Fibroblast of lung (primary cell): ENCODE data around the gene TSEN54. TPM values are rescaled to one million over a fixed set of nuclear protein-coding genes. Genes with fewer than 3 reads are reported as not detected.
"Not testable (repeated sequence)": the region's sequence is repeated elsewhere in the genome, so short reads cannot be mapped to it uniquely, and the experiment has no call there.

Experiments used
- DNase-seq, 2 donors: peaks; one replicate each; pipeline versions ENCODE4 v3.0.0 to v3.0.0-alpha.2; 2010; ENCODE audit warnings: low read depth in 2 of 2
- H2AFZ ChIP-seq: 2 replicates; pipeline ENCODE4 v1.5.1; 2012; ENCODE audit warnings: low read length, control low read depth, inconsistent platforms
- H3K27ac ChIP-seq: 2 replicates; pipeline ENCODE4 v1.5.1; 2011; ENCODE audit warnings: low read length, control low read depth; ENCODE audit not compliant: insufficient read depth
- H3K27me3 ChIP-seq: 2 replicates; pipeline ENCODE4 v1.5.1; 2011; ENCODE audit warnings: mild to moderate bottlenecking, low read length; ENCODE audit not compliant: control insufficient read depth, insufficient read depth
- H3K36me3 ChIP-seq: 2 replicates; pipeline ENCODE4 v1.5.1; 2011; ENCODE audit warnings: low read length; ENCODE audit not compliant: control insufficient read depth, insufficient read depth
- H3K4me1 ChIP-seq: 2 replicates; pipeline ENCODE4 v1.5.1; 2011; ENCODE audit warnings: low read length; ENCODE audit not compliant: control insufficient read depth, insufficient read depth; ENCODE audit errors: extremely low read depth
- H3K4me2 ChIP-seq: 2 replicates; pipeline ENCODE4 v1.5.1; 2011; ENCODE audit warnings: low read length, control low read depth; ENCODE audit not compliant: insufficient read depth; ENCODE audit errors: extremely low read depth
- H3K4me3 ChIP-seq, 4 experiments: fragments of 200-600 bp in 1 of 4; sonication (generic) in 1 of 4; replicated peaks in 1 of 4; 2 replicates each; pipeline ENCODE4 v1.5.1; 2011 to 2016; ENCODE audit warnings: low read length in 4 of 4, low read depth in 3 of 4, mild to moderate bottlenecking in 3 of 4, control low read depth in 2 of 4, inconsistent platforms in 1 of 4, mixed read lengths in 1 of 4; ENCODE audit not compliant: insufficient read depth in 1 of 4; ENCODE audit errors: control extremely low read depth in 1 of 4
- H3K79me2 ChIP-seq: 2 replicates; pipeline ENCODE4 v1.5.1; 2012; ENCODE audit warnings: mild to moderate bottlenecking, low read length, inconsistent platforms; ENCODE audit not compliant: control insufficient read depth, insufficient read depth
- H3K9ac ChIP-seq: 2 replicates; pipeline ENCODE4 v1.5.1; 2011; ENCODE audit warnings: mild to moderate bottlenecking, low read length, control low read depth; ENCODE audit not compliant: insufficient read depth
- H3K9me3 ChIP-seq: 2 replicates; pipeline ENCODE4 v1.5.1; 2012; ENCODE audit warnings: low read depth, low read length; ENCODE audit not compliant: control insufficient read depth, insufficient read depth
- H4K20me1 ChIP-seq: 2 replicates; pipeline ENCODE4 v1.5.1; 2011; ENCODE audit warnings: low read length; ENCODE audit not compliant: control insufficient read depth, insufficient read depth; ENCODE audit errors: extremely low read depth
- CTCF ChIP-seq, 2 donors: IDR thresholded peaks in 1 of 2; conservative IDR thresholded peaks in 1 of 2; 1 replicate in 1 of 2; 2 replicates in 1 of 2; pipeline ENCODE4 v1.5.1; 2011 to 2012; ENCODE audit warnings: low read length in 2 of 2, control low read depth in 1 of 2, inconsistent platforms in 1 of 2, low read depth in 1 of 2, mild to moderate bottlenecking in 1 of 2
- EZH2 ChIP-seq: IDR thresholded peaks from 2 replicates; pipeline ENCODE4 v1.5.1; 2012; ENCODE audit warnings: low read length, control low read depth, mild to moderate bottlenecking; ENCODE audit errors: missing control alignments
- polyA plus RNA-seq, 2 donors: library from polyadenylated mRNA; depleted of rRNA in 1 of 2; stranded (reverse) in 1 of 2; unstranded in 1 of 2; fragments of >200 nt; gene quantifications; 2 replicates each; pipeline ENCODE4 v1.2.1, GENCODE V29; 2011 to 2012; ENCODE audit warnings: missing spikeins in 1 of 2
- total RNA-seq: library from RNA; depleted of rRNA; stranded (reverse); fragments of >200 nt; gene quantifications from 2 replicates; pipeline ENCODE4 v1.2.1, GENCODE V29; 2014

The TSEN54 gene
- total and polyA plus RNA-seq, 2 donors (not counting 1 experiment from before 2014, with no cell fraction given) = 5.3 to 7.8 TPM

- no peaks in the 10 kb centered on the region for H3K36me3 ChIP-seq
- TF ChIP-seq EZH2 = no peak
- TF ChIP-seq CTCF (conservative IDR thresholded peaks at IDR 0.05 in 1 of 2, IDR thresholded peaks at IDR 0.05 in 1 of 2; ENCODE audit: low read depth in 1 of 2, low read length in 2 of 2) = no peak
- no peaks in the 10 kb centered on the region for H3K79me2 ChIP-seq
- DNase-seq = peak; percentile 46 to 49
- peaks cover 14% of the 10 kb centered on the region for H3K4me1 ChIP-seq
- H3K27ac ChIP-seq = no peak overlapping the region
- H4K20me1 ChIP-seq = no peaks in the 10 kb centered on the region
- no peaks in the 10 kb centered on the region for H3K27me3 ChIP-seq
- no peak overlapping the region for H3K9ac ChIP-seq
- no peak overlapping the region for H2AFZ ChIP-seq
- H3K4me2 ChIP-seq = peak overlapping the region; percentile 58
- H3K9me3 ChIP-seq = no peaks in the 10 kb centered on the region
- peak overlapping the region in 1 of 4 experiments; percentile 14 for H3K4me3 ChIP-seq
These were observed 40.1 kb upstream of the TSEN54 start for GRCh38 chr17:75476271-75476671.

GRCh38 chr17:75476752-75477489 lies 39.4 kb upstream of the TSEN54 start:
- TF ChIP-seq CTCF (conservative IDR thresholded peaks at IDR 0.05 in 1 of 2, IDR thresholded peaks at IDR 0.05 in 1 of 2; ENCODE audit: low read depth in 1 of 2, low read length in 2 of 2) = no peak
- no peak for TF ChIP-seq EZH2
- no peak overlapping the region for H2AFZ ChIP-seq
- H3K9ac ChIP-seq = no peak overlapping the region
- H4K20me1 ChIP-seq = no peaks in the 10 kb centered on the region
- H3K4me1 ChIP-seq = peaks cover 14% of the 10 kb centered on the region
- DNase-seq = no peak
- H3K27ac ChIP-seq = no peak overlapping the region
- H3K79me2 ChIP-seq = no peaks in the 10 kb centered on the region
- H3K27me3 ChIP-seq = no peaks in the 10 kb centered on the region
- H3K9me3 ChIP-seq = no peaks in the 10 kb centered on the region
- H3K4me2 ChIP-seq = peak overlapping the region; percentile 58
- peak overlapping the region in 1 of 4 experiments; percentile 14 for H3K4me3 ChIP-seq
- no peaks in the 10 kb centered on the region for H3K36me3 ChIP-seq

- not testable (repeated sequence) for H4K20me1 ChIP-seq, H3K27ac ChIP-seq
- H3K4me1 ChIP-seq = peaks cover 14% of the 10 kb centered on the region
These were observed 38.9 kb upstream of the TSEN54 start for GRCh38 chr17:75477490-75477862.

More at GRCh38 chr17:75477490-75477862, 38.9 kb upstream of the TSEN54 start:
- H2AFZ ChIP-seq, H3K27me3 ChIP-seq, H3K4me2 ChIP-seq, H3K4me3 ChIP-seq, DNase-seq, H3K79me2 ChIP-seq, H3K36me3 ChIP-seq, H3K9ac ChIP-seq, H3K9me3 ChIP-seq: not testable (repeated sequence)
